ENCODE results near the gene ASPG.
A peak's percentile ranks its signal among the peaks of the same experiment; 100 is the strongest.

The ASPG gene

GRCh38 chr14:104075530-104076151 lies 9.9 kb upstream of the ASPG start:
- DNase-seq (ENCODE audit: low spot score) = no peak

GRCh38 chr14:104076743-104077142 lies 8.8 kb upstream of the ASPG start:
- DNase-seq (ENCODE audit: low spot score) = no peak

- peak; percentile 94 for DNase-seq (ENCODE audit: low spot score)
Observed at GRCh38 chr14:104078031-104078455, 7.5 kb upstream of the ASPG start.

- no peak for DNase-seq (ENCODE audit: low spot score)
Observed at GRCh38 chr14:104080376-104081260, 4.9 kb upstream of the ASPG start.

DNA sequence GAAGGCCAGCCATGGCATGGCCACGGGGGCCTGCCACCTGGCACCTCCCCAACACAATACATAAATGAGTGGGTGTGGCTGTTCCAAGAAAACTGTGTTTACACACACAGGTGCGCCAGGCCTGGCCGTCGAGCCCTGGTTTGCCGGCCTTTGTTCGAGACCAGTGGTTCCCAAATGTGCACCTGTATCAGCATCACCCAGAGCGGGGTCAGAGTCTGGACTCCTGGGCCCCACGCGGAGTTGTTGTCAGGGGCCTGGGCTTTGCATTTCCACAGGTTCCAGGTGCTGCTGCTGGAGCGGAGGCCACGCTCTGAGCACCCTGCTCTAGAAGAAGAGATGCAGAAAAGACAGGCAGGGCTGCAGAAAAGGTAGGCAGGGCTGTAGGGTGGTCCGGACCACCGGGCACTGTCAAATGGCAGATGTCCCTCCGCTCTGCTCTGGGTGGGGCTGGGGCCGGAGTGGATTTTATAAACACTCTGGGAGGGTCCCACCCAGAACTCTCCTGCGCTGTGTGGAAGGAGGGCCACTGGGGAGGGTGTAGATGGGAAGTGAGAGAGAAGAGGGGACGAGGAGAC lies 4.2 kb upstream of the ASPG start:
- no peak for DNase-seq (ENCODE audit: low spot score)

GRCh38 chr14:104081951-104082464 lies 3.5 kb upstream of the ASPG start:
- no peak for DNase-seq (ENCODE audit: low spot score)

DNA sequence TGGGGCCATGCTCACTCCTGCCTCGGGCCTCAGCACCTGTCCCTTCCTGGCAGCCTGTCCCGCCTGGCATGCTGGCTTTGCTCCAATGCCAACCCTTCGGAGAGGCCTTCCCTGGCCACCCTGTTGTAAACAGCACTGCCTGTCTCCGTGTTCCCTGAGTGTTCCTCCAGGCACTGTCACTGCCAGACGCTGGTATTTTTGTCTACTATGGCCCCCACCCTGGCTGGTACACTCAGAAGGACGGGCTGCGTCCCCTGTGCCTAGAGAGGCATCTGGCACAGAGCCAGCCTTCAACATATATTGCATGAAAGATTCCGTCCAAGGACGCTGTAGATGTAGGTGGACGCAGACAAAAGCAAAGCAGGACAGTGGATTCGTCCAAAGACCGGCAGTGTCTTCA lies 2.7 kb upstream of the ASPG start:
- DNase-seq (ENCODE audit: low spot score) = no peak

DNA sequence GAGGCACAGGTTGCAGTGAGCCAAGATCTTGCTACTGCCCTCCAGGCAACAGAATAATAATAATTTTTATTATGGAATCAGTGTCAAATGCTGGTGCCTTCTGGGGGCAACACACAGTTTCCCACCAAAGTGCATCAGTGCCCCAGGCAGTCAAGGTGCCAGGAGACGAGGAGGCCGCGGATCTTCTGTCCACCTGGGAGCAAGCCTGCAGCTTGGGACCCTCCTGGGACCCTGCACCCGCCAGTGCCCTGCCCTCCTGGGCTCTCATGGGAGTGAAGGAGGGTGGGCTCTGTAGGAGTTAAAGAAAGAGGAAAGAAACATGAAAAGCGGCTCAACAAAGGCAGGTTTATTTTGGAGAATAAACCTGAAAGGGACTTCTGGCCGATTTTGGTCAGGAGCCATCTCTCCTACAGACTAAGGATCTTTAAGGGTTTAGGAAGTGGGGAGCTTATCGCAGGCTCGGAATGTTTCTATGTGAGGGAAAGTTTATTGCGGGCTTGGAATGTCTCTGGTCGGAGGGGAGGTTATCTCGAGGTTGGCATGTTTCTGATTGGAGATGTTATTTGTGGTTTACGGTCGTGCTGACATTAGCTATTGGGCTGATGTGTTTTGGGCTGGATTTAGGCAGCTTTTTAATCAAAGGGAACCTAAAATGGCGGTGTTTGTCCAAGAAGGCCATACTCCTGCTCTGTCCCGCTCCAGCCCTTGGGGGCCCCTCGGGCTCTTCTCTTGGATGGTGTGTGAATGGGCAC lies 1.1 kb upstream of the ASPG start:
- DNase-seq (ENCODE audit: low spot score) = no peak

GRCh38 chr14:104085889-104086201 lies 345 bp downstream of the ASPG start:
- peak; percentile 6 for DNase-seq (ENCODE audit: low spot score)

- peak; percentile 7 for DNase-seq (ENCODE audit: low spot score)
Observed at GRCh38 chr14:104086210-104086660, 735 bp downstream of the ASPG start.

- no peak for DNase-seq (ENCODE audit: low spot score)
Observed at GRCh38 chr14:104086661-104087461, 1.4 kb downstream of the ASPG start.

DNA sequence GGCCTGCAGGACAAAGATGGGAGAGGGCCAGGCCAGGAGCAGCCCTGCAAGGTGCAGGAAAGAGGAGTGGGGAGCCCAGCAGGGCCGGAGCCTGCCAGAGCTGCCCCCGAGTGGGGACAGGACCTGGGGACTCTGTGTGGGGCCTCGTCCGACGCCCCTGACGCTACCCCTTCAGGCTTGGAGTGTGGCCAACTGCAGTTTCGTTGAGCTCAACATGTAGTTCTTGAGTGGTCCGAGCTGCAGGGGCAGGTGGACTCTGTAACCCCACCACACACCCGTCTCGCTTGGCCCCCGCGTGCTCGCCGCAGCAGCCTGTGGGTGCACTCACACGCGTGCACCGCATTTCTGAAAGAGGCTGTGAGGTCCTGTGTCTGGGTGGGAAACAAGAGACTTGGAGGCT lies 2.0 kb downstream of the ASPG start:
- DNase-seq (ENCODE audit: low spot score) = no peak

DNA sequence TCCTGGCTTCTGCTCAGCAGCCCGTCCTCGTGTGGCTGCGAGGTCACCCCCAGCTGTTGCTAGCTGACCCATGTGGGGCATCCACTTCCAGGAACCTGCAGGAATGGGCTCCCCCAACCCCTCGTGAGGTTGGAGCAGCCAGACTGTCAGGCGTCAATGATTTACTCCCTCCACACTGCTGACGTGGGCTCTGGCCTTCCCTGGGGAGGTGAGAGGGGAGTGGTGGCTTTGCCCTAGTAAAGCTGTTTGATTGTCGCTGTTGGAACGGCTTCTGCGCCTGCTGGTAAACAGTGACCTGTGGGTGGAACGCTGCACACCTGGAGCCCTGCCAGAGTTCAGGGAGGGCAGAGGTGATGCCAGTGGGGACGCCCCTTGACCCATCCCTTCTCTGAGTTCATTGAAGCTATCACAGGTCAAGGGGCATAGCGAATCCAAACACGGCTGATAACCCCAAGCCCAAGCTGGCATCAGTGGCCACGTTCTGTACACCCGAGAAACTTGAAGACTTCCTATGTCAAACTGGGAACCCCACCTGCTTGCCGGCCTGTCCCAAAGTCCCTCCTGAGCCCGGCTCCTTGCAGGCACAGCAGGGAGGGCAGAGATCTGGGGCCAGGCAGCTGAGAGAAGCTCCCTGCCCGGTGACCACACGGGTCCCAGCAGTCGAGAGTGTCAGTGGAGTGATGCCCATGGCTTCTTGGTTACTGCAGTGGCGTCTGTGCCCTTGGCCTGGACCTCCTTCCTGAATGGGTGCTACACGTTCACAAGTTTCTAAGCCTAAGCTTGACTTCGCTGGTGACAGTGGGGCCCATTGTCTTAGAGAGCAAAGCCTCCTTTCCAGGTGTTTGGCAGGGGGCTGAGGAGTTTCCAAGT lies 2.7 kb downstream of the ASPG start:
- no peak for DNase-seq (ENCODE audit: low spot score)

- no peak for DNase-seq (ENCODE audit: low spot score)
Observed at GRCh38 chr14:104090071-104090748, 4.7 kb downstream of the ASPG start.

GRCh38 chr14:104091061-104091926 lies 5.8 kb downstream of the ASPG start:
- DNase-seq (ENCODE audit: low spot score) = no peak

- no peak for DNase-seq (ENCODE audit: low spot score)
Observed at GRCh38 chr14:104091927-104092771, 6.6 kb downstream of the ASPG start.

DNA sequence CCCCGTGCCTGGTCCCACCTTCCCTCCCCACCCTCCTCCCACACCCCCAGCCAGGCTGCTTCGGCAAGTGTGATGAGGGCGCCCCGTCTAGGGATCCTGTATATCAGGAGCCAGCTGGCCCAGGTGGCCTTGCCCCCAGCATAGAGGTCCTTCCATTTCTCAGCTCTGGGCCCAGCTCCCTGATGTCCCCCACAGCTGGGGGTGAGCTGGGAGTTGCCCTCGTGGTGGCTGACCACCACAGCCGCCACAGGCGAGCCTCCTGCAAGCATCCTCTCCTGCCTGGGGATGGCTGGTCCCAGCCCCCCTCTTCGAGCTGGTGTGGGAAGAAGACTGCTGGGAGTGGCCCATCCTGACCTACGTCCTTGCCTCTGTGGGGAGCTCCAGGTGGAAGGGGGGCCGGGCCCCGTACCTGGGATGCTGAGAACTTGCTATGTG lies 7.4 kb downstream of the ASPG start:
- no peak for DNase-seq (ENCODE audit: low spot score)
